OCI-LY1 (cell line): ENCODE measurements around the gene FNDC7.

ENCODE experiments used
- H2AFZ ChIP-seq: fragments of 200-600 bp; sonication (generic), shearing (Covaris generic); 2 replicates; pipeline ENCODE4 v1.6.0; 2014; ENCODE audit warnings: antibody characterized with exemption, mild to moderate bottlenecking, low read length
- H3F3A ChIP-seq: fragments of 200-600 bp; sonication (generic), shearing (Covaris generic); 2 replicates; pipeline ENCODE4 v1.6.0; 2014; ENCODE audit warnings: mild to moderate bottlenecking, antibody characterized with exemption, low read length, moderate library complexity; ENCODE audit not compliant: insufficient read depth
- H3K27ac ChIP-seq: fragments of 200-600 bp; sonication (generic); 2 replicates; pipeline ENCODE4 v1.5.1; 2014; ENCODE audit warnings: low read length, mixed run types, mild to moderate bottlenecking, low read depth; ENCODE audit not compliant: poor library complexity, severe bottlenecking
- H3K27me3 ChIP-seq: fragments of 200-600 bp; sonication (generic); 2 replicates; pipeline ENCODE4 v1.6.0; 2014; ENCODE audit warnings: antibody characterized with exemption, mild to moderate bottlenecking, low read length, moderate library complexity; ENCODE audit not compliant: insufficient read depth
- H3K36me3 ChIP-seq: fragments of 200-600 bp; sonication (generic); 2 replicates; pipeline ENCODE4 v1.6.1; 2014; ENCODE audit warnings: mild to moderate bottlenecking, antibody characterized with exemption, low read length, moderate library complexity, mixed read lengths; ENCODE audit not compliant: insufficient read depth
- H3K4me1 ChIP-seq: fragments of 200-600 bp; sonication (generic); 2 replicates; pipeline ENCODE4 v1.5.1; 2014; ENCODE audit warnings: mild to moderate bottlenecking, low read length, moderate library complexity; ENCODE audit not compliant: insufficient read depth, severe bottlenecking
- H3K4me2 ChIP-seq: fragments of 200-600 bp; sonication (generic), shearing (Covaris generic); 2 replicates; pipeline ENCODE4 v1.6.1; 2014; ENCODE audit warnings: low read length
- H3K4me3 ChIP-seq: fragments of 200-600 bp; sonication (generic); 2 replicates; pipeline ENCODE4 v1.5.1; 2014; ENCODE audit warnings: low read length, low read depth, mild to moderate bottlenecking, mixed read lengths; ENCODE audit not compliant: poor library complexity, severe bottlenecking
- H3K79me2 ChIP-seq: fragments of 200-600 bp; shearing (Covaris generic); 2 replicates; pipeline ENCODE4 v1.6.1; 2016; ENCODE audit warnings: mixed run types, low read length, mixed read lengths; ENCODE audit not compliant: insufficient read depth
- H3K9ac ChIP-seq: fragments of 200-600 bp; sonication (generic), shearing (Covaris generic); 2 replicates; pipeline ENCODE4 v1.6.1; 2014; ENCODE audit warnings: mild to moderate bottlenecking, low read length, mixed read lengths
- H3K9me2 ChIP-seq: fragments of 200-600 bp; sonication (generic), shearing (Covaris generic); 2 replicates; pipeline ENCODE4 v1.6.1; 2014; ENCODE audit warnings: low read depth, mild to moderate bottlenecking, low read length, mixed read lengths
- H3K9me3 ChIP-seq: fragments of 200-600 bp; shearing (Covaris generic); 2 replicates; pipeline ENCODE4 v1.6.1; 2014; ENCODE audit warnings: low read length, mixed read lengths
- H4K20me1 ChIP-seq: fragments of 200-600 bp; sonication (generic), shearing (Covaris generic); 2 replicates; pipeline ENCODE4 v1.6.0; 2016; ENCODE audit warnings: mild to moderate bottlenecking, low read length; ENCODE audit not compliant: insufficient read depth
- EZH2 ChIP-seq: fragments of 200-600 bp; sonication (generic), shearing (Covaris generic); IDR thresholded peaks from 2 replicates; pipeline ENCODE4 v1.8.0; 2017; ENCODE audit warnings: borderline replicate concordance, mixed run types, mild to moderate bottlenecking, antibody characterized with exemption, low read length, moderate library complexity, mixed read lengths
- TF ChIP-seq, protein P1 (sequence below): fragments of 200-600 bp; sonication (generic), shearing (Covaris generic); IDR thresholded peaks from 2 replicates; pipeline ENCODE4 v1.5.1; 2017; ENCODE audit warnings: mild to moderate bottlenecking, antibody characterized with exemption, low read length, moderate library complexity, mixed read lengths

The FNDC7 gene

DNA sequence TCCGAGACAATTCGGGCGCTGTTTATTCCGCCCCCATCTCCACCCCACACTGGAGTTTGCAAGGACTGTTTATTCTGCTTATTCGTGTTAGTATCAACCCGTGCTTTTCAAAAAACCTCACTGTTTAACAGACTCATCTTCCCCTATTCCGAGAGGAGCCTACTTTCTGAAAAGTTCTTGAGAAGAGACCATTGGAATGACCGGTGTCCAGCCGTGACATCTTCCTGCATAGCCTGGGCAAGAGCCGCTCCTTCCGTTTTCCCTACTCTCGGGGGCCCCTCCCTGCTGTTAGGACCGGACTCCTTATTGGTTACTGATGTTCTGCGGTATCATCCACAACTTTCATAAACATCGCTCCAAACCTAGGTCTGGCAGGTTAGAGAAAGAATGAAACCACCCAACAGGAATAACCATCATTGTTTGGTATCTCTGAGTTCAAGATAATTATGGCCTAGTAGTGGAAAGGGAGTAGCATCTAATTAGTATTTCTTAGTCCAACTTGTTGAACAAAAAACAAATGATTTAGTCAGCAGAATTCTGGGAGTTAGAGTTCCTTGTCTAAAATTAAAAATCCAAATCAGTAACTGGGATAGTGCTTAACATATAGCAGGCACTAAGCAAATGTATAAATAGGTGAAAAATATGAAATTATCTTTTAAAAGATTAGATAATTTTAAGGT is 34.6 kb downstream of the FNDC7 start:
- no peaks in the 10 kb centered on the region for H3K9me2 ChIP-seq
- H3K36me3 ChIP-seq, result peaks cover 11% of the 10 kb centered on the region; the same call in 1 of the 2 replicates
- no peaks in the 10 kb centered on the region for H3K27me3 ChIP-seq
- peak overlapping the region; percentile 25 for H3K27ac ChIP-seq
- no peaks in the 10 kb centered on the region for H3F3A ChIP-seq
- peak overlapping the region; percentile 83 for H3K4me2 ChIP-seq
- peak overlapping the region; percentile 79 for H3K9ac ChIP-seq
- peaks cover 17% of the 10 kb centered on the region for H3K4me1 ChIP-seq
- no peaks in the 10 kb centered on the region for H4K20me1 ChIP-seq
- TF ChIP-seq, protein P1, sequence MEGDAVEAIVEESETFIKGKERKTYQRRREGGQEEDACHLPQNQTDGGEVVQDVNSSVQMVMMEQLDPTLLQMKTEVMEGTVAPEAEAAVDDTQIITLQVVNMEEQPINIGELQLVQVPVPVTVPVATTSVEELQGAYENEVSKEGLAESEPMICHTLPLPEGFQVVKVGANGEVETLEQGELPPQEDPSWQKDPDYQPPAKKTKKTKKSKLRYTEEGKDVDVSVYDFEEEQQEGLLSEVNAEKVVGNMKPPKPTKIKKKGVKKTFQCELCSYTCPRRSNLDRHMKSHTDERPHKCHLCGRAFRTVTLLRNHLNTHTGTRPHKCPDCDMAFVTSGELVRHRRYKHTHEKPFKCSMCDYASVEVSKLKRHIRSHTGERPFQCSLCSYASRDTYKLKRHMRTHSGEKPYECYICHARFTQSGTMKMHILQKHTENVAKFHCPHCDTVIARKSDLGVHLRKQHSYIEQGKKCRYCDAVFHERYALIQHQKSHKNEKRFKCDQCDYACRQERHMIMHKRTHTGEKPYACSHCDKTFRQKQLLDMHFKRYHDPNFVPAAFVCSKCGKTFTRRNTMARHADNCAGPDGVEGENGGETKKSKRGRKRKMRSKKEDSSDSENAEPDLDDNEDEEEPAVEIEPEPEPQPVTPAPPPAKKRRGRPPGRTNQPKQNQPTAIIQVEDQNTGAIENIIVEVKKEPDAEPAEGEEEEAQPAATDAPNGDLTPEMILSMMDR, result no peak
- no peak for TF ChIP-seq EZH2
- peaks cover 9% of the 10 kb centered on the region; the same call in 1 of the 2 replicates for H3K79me2 ChIP-seq
- no peaks in the 10 kb centered on the region for H3K9me3 ChIP-seq
- H3K4me3 ChIP-seq, result peak overlapping the region; percentile 73
- no peak overlapping the region for H2AFZ ChIP-seq

DNA sequence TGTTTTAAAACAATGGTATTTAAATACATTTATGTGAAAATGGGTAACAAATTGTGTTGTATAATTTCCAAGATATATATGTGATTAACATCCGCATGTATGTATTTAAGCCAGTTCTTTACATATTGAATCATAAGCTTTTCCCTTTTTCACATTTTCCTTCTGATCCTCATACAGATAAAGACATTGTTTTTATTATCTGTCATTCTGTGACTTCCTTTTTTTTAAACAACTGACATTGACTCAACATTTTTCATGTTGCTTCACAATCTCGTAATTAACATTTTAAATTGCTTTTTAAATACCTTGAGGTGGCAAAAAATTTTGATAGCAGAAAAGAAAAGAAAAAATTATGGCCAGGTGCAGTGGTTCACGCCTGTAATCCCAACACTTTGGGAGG is 35.2 kb downstream of the FNDC7 start:
- Histone ChIP-seq H3K4me1 (peaks cover 17% of the 10 kb centered on the region), H3K9me2 (no peaks in the 10 kb centered on the region), H3K79me2 (peaks cover 9% of the 10 kb centered on the region; the same call in 1 of the 2 replicates), H3K4me3 (no peak overlapping the region), H3K4me2 (peak overlapping the region; percentile 83), H3K27me3 (no peaks in the 10 kb centered on the region), H2AFZ (no peak overlapping the region), H4K20me1 (no peaks in the 10 kb centered on the region), H3K36me3 (peaks cover 17% of the 10 kb centered on the region; the same call in 1 of the 2 replicates), H3K9me3 (no peaks in the 10 kb centered on the region), H3K9ac (no peak overlapping the region), H3K27ac (no peak overlapping the region), H3F3A (no peaks in the 10 kb centered on the region)
- TF ChIP-seq, protein P1, result no peak
- TF ChIP-seq EZH2, result no peak

- Histone ChIP-seq H3F3A (no peaks in the 10 kb centered on the region), H3K4me2 (no peak overlapping the region)
Measured at GRCh38 chr1:108749081-108749480, 36.4 kb downstream of the FNDC7 start.

More at GRCh38 chr1:108749081-108749480, 36.4 kb downstream of the FNDC7 start:
- H3K9me3 ChIP-seq, result no peaks in the 10 kb centered on the region
- TF ChIP-seq, protein P1, result no peak
- no peak for TF ChIP-seq EZH2
- H4K20me1 ChIP-seq, result no peaks in the 10 kb centered on the region
- H3K9ac ChIP-seq, result no peak overlapping the region
- H3K36me3 ChIP-seq, result peaks cover 26% of the 10 kb centered on the region
- H3K4me3 ChIP-seq, result no peak overlapping the region
- peaks cover 17% of the 10 kb centered on the region for H3K4me1 ChIP-seq
- H3K9me2 ChIP-seq, result no peaks in the 10 kb centered on the region
- H3K27me3 ChIP-seq, result no peaks in the 10 kb centered on the region
- no peak overlapping the region for H3K27ac ChIP-seq
- H2AFZ ChIP-seq, result no peak overlapping the region
- peaks cover 9% of the 10 kb centered on the region; the same call in 1 of the 2 replicates for H3K79me2 ChIP-seq
